H1 (cell line): ENCODE results near the gene PDYN. TPM values are rescaled to one million over a fixed set of nuclear protein-coding genes. Genes with fewer than 3 reads are reported as not detected.

ENCODE experiments used
- CHD1 ChIP-seq: IDR thresholded peaks from 2 replicates; pipeline ENCODE4 v1.6.1; 2012; ENCODE audit warnings: low read depth, low read length, improper control_type of control experiment
- polyA plus RNA-seq, 7 experiments: library from polyadenylated mRNA; depleted of rRNA in 3 of 7; stranded (reverse) in 5 of 7; unstranded in 2 of 7; fragments of >200 nt in 5 of 7; fragments of 200-250 nt in 2 of 7; gene quantifications; 1 replicate in 5 of 7; 2 replicates in 1 of 7; 4 replicates in 1 of 7; pipeline versions ENCODE4 v1.2.1 to v1.2.3, GENCODE V29; 2011 to 2013; ENCODE audit warnings: missing spikeins in 2 of 7, mixed read lengths in 2 of 7
- total RNA-seq: library from RNA; stranded (reverse); fragmentation: NEBNext Ultra II Directional; extraction: Animal tissue kit (Norgen Biotek cat#: 25700); gene quantifications from 2 replicates; pipeline ENCODE4 v1.2.1, GENCODE V29; 2021

PDYN gene
- total and polyA plus RNA-seq, 2 of the 8 experiments (the other 6 are each of a cell fraction or from before 2014, with no cell fraction given), result 0.54 to 0.60 TPM

DNA sequence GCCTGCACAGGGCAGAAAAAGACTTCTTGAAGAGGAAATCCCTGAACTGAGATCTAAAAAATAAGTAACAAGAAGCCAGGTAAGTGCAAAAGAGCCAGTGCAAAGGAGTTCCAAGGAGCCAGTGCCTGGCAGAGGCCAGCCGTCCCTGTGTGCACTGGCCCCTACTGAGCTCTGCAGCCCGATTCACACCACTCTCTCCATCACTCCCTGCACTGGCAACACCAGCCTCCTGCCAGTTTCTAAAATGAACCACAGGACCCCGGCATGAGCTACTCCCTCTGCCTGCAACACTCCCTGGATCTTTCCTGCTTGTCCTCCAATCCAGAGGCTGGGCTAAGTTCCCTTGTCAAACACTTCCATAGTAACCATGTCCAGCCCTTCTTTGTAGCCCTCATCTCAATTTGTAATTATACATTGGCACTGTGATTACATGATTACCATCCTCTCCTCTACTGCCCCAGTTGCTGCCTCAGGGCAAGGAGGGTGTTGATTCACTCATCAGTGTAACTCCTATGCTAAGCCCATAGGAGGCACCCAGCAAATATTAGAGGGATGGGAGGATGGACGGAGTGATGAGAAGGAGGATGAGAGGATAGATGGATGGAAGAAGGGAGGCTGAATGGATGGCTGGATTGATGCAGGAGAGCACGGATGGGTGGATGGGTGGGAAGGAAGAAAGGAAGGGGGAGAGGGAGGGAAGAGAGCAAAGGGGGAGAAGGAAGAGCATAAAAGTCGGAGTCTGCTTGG is 49.3 kb downstream of the PDYN start (continued):
- no peak for TF ChIP-seq CHD1
